NCI-H526 (cell line): ENCODE data around the gene PPP1R37.
"Not testable (repeated sequence)": the region's sequence is repeated elsewhere in the genome, so short reads cannot be mapped to it uniquely, and the experiment has no call there.

Source experiments
- DNase-seq, 2 experiments: peaks; one replicate each; lab custom pipeline; 2025; lab: John Stamatoyannopoulos, UW

Gene PPP1R37

DNA sequence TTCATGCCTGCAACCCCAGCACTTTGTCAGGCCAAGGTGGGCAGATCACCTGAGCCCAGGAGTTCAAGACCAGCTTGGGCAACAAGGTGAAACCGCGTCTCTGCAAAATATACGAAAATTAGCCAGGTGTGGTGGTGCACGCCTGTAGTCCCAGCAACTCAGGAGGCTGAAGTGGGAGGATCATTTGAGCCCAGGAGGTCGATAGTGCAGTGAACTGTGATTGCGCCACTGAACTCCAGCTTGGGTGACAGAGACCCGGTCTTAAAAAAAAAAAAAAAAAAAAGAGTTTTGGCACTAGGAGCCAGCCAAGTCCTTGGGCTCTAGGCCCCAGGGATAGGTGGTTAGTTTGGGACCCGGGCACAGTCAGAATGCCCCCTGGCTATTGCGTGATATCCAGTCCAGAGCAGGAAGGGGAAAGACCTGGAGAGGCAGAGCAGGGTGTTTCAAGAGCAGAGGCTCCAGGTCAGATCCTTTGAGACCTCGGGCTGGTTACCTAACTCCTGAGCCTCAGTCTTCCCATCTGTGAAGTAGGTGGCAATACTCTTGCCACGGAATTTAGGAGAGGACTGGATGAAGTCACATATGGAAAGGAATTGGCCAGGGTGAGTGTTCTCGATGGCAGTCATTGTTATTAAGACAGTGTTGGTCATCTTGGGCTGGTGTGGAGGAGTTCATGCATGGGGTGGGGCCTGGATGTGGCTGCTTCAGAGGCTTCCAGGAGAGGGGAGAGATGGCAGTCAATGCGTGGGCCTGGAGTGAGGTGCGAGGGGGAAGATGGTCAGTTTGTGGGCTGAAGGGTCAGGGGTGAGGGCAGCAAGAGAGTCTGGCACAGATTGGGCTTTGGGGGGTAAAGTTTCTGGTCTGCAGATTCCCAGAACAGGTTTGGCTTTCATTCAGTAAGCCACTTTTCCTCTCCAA lies 2.8 kb downstream of the PPP1R37 start:
- DNase-seq: no peak

DNA sequence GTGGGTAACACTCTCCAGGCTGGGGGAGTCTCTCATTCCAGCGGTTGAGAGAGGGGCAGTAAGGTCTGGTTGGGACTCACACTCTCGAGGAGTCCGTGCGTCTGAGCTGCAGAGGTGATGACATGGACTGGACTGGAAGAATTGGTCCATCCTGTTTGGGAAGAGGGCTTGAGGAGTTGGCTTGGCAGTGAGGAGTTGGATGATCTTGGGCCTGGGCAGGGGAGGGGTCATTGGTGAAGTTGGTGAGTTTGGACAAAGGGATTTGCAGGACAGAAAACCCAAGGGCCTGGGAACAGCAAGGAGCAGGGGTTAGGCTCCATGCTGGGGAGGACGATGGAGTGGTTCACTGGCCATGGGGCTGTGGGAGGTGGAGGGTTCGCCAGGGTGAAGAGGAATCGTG lies 3.7 kb downstream of the PPP1R37 start:
- no peak for DNase-seq

DNA sequence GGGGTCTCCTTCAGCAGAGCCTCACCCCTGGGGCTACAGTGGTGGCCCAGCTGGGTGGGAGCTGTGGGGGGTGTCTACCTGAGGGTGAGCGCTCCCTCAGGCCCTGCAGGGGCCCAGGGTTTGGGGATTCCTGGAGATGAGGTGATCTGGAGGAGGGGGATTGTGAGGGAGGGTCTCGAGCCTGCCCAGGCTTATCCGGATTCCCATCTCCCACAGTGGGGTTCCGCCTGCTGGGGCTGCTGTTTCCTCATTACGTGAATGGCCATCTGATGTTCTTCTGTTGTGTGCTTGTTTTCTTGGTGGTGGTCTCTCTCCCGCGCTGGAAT lies 4.4 kb downstream of the PPP1R37 start:
- no peak for DNase-seq

DNA sequence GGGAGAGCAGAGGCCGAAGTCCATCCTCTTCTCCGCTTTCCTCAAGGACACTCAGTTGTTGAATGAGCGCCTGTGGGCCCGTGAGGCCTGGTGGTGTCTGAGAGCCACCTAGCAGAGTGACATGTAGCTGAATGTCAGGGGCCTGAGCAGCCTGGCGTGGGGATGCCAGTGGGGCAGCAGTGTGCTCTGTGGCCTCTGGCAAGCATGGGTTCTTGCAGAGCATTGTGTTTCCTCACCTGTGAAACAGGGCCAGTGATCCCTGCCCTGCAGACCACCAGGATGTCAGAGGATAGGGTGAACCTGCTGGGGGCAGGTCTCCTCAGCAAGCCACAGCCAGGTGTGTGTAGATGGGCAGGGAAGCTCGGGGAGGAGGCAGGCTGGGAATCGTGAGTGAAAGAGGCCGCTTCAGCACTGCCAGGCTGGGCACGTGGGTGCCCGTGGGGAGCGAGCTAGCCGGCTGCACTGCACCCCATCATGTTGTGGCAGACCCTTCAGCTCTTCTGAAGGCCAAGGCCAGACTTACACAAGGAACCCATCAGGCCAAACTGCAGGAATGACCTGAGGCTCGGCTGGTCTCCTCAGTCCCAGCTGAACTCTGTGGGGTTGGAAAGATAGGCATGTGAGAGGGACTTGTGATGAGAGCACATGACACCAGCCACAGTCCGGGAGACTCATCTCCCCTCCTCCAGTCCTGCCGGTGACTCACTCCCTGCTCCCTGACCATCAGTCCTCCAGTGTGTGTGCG lies 5.0 kb downstream of the PPP1R37 start:
- DNase-seq: no peak

DNA sequence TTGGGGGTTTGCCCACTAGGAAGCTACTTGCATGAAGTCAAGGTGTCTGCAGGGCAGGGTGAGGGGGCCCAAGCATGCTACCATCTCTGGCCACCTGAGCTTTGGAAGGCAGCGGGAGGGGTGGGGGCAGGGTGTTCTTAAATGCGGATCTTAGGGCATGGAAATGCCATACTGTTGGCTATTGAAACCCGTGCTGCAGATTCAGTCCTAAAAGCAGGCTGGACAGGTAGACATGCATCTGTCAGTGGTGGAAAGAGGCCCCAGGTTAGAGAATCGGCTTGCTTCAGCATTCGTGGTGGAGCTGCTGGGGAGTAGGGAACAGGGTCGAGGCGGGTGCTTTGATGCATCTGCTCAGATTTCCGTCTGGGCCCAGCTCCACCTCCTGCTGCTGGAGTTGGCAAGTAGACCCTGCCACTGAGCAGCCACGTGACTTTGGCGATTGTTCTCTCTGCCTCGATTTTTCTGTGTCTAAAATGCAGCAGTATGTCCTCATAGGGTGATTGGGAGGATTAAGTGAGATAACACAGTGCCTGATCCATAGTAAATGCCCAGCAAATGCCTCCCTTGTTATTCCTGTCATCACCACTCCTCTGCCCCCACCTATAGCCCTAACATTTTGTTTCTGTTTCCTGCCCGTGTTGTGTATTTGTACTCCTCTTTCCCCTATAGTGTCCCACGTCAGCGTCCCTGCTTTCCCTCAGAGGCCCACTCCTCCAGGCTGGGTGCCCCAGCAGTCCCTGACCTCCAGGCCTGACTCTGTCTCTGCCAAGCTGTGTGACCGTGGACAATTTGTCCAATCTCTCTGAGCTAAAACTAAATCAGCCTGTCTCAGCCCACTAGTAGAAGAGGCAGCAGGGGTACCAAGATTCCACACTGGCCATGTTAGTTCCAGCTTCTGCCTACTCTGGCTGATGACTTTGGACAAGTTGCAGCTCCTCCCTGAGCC lies 5.8 kb downstream of the PPP1R37 start:
- no peak for DNase-seq

DNA sequence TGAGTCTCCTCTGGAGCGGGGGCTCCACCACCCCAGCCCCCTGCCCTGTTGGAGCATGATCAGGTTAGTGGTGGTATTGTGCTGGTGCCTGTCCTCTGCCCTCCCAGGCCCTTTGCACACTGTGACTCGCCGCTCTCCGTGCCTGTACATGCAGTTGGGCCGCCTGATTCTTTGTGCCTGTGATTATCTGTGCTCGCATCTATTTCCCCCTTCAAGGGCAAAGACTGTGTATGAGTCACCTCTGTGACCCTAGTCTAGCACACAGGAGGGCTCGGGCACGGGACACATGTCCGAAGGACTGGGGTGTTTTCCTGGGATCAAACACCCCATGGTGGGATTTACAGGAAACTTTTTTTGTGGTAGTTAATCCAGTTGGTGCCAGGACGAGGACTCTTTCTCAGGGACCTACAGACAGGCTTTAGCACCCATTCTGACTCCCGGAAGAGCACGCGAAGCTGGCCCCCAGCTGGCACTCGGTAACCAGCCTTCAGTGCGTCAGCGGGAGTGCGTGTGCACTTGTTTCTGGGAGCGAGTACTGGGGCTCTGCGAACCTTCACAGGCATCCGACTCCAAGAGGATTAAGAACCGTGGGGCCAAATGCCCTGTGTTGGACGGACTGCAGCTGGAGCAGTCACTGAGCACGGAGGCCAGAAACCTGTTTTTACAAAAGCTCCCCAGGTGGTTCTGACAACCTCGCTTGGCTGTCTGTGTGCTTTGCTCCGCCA lies 6.7 kb downstream of the PPP1R37 start:
- DNase-seq: no peak

DNA sequence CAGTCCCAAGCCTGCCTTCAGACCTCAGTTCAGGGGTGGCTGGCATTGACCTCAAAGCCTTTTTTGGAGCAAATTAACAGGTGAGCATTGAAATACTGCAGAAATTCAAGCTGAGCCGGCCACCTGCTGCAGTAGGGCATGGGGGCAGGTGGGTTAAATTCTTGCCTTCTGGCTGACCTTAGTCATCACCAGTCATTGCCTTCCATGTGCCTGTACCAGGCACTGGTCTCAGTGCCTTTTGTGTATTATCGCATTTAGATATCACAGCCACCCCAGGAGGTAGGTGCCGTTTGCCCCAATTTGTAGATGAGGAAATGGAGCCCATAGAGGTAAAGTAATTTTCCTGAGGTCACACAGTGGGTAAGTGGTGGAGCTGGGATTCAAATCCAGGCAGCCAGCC lies 7.2 kb downstream of the PPP1R37 start:
- DNase-seq: no peak

DNA sequence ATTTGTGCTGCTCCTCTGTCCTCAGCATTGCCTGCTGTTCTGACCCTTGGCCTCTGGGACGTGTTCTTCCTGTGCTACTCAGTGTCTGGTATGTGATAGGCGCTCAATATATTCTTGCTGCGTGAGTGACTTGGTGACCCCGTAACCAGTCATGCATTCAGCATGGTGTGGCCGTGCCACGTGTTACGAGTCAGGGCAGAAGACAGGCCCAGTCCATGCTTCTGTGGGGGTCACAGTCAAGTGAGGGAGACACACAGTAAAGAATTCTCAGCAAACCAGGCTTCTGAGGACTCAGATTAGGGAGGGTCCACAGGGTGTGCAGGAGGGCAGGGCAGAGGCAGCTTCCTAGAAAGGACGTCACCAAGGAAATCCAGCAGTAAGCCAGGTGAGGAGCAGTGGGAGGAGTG lies 7.9 kb downstream of the PPP1R37 start:
- no peak for DNase-seq

DNA sequence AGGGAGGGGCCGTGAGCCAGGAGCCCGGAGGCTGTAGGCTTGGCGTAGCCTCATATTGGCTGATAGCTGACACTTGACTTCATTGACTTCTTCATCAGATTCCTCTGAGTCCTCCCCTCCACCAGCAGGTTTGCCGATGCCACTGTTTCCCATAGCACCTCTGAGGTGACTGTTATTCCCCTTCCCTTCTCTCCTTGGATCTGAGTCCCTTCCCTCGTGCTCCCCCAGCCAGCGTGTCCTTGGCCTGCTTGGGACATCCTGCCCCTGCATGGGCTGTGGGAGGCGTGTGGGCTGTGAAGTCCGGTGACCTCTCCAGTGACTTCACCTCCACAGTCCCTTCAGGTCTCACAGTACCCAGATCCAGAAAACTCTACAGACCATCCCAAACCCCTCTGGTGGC lies 8.8 kb downstream of the PPP1R37 start:
- DNase-seq: no peak

DNA sequence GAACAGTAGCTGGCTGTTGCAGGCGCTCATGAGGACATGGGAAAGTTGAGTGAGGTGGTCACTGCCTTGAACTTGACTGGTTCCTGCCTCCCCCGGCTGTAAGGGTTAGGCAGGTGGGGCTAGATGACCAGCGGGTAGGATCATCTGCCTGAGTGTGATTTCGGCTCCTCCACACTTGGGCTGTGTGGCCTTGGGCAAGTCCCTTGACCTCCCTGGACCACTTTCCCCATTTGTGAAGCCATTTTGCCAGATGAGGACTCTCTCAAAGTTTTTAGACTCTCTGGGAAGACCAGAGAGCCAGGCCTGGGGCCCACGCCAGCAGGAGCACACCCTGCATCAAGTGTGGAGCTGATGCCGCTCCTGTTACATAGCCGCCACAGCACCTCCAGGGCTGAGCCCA lies 9.5 kb downstream of the PPP1R37 start:
- no peak for DNase-seq

DNA sequence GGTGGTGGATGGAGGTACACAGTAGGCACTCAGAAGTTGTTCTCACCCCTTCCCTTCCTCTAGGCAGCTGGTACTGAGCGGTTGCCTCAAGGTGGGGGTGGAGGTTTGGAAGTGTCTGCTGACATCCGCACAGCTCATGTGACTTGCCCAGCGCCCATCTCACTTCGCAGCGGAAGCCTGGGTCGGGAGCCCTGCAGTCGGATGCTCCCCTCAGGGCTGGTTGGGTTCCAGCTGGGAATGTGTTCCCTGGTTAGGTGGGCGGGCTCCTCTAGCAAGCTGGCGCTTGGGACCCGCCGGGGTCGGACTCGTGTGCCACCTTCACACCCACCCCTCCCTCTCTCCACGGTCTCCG lies 10.2 kb downstream of the PPP1R37 start:
- DNase-seq: peak in 1 of 2 experiments; percentile 63

DNA sequence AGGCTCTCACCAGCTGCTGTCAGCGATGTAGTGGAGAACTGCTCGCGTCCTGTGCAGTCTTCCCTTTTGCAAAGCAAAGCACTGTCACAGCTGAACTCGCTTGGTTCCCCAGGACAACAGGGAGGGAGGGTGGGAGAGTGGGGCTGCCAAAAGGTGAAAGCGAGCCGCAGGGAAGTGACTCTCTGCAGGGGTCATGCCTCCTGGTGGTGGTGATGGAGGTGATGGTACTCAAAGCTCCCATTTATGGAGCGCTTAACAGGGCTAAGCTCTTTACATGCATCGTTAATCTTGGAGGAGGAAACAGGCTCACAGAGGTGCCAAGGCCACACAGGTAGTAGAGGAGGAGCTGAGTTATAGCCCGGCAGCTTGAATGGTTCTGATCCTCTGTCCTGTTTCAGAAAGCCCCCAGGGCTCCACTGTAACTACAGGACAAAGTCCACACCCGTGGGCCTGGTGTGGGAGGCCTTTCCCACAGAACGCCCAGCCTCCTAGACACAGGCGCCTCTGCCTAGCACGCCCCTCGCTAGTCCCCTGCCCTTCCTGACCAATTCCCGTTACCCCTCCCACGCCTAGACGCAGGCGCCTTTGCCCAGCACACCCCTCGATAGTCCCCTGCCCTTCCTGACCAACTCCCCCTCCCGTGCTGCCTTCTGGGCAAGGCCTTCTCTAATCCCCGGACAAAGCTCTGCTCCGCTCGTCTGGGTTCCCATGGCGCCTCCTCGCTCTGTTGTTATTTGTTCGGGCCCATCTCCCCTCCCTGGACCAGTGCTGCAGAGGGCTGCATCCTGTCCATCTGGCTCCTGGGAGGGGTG lies 10.7 kb downstream of the PPP1R37 start:
- peak; percentile 66 to 75 for DNase-seq

DNA sequence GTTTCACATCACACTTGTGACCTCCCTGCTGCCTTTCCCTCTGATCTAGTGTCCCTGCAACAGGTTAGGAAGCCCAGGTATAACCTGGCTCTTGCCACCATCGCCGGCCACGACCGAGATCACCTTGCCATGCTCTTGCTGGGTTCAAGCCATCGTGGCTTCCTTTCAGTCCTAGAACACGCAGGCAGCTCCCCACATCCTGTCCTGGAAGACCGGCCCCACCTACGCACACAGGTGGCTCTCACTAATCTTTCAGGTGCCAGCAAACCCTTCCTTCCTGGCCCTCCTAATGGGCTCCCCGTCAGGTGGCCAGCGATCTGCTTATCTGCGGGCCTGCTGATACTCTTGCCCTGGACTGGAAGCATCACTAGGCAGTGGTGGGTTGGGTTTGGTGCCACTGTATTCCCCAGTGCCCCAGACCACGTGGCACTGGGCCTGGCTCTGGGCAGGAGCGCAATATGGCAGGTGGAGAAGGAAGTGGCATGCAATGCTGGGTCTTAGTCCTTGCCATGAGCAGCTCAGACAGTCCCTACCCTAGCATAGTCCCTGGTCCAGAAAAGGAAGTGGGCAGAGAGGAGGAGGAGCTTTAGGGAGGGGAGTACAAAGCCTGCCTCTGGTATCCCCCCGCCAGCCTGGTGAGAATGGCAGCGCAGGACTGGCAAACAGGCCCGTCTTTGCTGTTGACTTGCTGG lies 11.8 kb downstream of the PPP1R37 start:
- no peak for DNase-seq

DNA sequence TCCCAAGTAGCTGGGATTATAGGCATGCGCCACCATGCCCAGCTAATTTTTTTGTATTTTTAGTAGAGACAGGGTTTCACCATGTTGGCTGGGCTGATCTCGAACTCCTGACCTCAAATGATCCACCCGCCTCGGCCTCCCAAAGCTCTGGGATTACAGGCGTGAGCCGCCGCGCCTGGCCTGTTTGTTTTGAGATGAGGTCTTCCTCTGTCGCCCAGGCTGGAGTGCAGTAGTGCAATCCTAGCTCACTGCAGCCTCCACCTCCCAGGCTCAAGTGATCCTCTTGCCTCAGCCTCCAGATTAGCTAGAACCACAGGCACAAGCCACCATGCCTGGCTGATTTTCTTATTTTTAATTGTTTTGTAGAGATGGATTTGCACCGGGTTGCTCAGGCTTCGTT lies 13.4 kb downstream of the PPP1R37 start:
- not testable (repeated sequence) for DNase-seq

DNA sequence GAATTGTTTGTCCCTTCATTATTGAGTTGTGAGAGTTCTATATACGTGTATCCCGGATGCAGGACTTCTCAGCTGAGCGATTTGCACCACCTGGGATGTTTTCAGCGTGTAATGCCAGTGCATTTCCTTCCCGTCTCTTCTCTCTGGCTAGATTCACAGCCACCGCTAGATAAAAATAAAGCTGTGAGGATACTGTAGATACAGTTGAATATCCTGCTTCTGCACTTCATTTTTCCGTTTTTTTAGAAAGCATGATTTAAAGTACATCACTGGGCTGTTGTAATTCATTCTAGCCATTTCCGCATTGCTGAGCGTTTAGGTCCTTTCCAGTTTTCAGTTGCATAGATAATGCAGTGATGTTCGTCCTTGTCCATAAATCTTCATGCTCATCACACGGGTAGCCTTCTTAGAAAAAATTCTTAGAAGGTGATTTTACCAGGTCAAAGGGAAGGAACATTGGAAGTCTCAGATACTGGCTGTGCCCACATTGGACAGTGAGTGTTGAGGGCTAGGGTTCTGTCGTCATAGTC lies 14.7 kb downstream of the PPP1R37 start:
- DNase-seq: no peak

DNA sequence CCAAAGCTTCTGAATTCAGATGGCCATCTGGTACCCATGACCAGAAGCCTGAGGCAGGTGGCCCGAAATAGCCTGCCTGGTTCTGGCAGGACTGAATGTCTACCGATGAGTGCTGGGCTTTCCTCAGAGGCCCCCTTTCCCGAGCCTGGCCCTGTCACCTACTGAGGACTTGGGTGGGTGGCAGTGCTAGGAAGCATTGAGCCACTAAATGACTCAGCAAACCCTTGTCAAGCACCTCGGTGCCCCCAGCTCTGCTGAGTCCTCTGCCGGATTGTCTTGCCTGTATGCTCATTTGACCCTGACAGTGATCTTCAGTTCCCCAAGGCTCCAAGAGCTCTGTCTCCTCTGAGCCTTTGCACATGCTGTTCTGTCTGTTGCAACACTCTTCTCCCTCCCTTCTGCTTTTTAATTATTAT lies 17.9 kb downstream of the PPP1R37 start:
- no peak for DNase-seq

DNA sequence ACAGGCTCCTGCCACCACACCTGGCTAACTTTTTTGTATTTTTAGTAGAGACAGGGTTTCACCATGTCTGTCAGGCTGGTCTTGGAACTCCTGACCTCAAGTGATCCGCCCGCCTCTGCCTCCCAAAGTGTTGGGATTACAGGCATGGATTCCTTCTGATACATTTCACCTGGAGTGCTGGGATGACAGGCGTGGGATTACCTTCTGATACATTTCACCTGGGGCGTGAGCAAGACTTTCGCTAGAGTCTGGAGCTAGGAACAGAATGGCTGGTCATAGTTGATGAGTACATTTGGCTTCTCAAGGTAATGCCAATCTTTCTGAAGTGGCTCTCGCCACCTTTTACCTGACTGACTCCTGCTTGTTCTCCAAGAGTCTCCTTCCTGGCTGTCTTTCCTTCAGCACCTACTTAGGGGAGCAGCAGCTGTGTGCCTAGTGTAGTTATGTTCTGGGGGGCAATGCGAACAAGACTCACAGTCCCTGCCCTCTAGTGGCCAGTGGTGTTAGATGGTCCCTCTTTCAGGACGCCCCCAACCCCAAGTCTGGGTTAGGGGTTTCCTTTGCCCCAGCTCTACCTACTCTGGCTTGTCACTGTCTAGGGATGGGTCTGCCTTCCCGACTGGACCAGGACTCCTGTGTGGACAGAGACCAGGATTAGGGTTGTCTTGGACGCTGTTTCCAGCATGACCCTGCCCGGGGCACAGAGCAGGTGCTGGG lies 19.3 kb downstream of the PPP1R37 start:
- no peak for DNase-seq

DNA sequence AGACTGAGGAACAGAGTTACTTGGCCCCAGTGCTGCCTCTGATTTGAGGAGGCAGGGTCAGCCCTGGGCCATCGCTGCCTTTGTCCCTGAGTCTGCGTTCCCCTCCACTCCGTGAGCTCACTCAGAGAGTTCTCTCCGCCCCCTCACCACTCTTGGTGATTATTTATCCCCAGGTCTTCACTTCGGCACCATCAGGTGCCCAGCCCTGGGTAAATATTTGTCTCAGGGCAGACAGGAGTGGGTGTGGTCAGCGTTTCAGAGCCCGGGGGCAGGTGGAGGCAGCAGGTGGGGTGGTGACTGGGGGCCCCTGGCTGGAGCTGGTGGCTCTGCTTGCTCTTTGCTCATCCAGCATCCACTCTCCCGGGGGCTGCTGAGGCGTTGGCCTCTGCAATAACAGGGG lies 20.6 kb downstream of the PPP1R37 start:
- peak; percentile 76 to 90 for DNase-seq

DNA sequence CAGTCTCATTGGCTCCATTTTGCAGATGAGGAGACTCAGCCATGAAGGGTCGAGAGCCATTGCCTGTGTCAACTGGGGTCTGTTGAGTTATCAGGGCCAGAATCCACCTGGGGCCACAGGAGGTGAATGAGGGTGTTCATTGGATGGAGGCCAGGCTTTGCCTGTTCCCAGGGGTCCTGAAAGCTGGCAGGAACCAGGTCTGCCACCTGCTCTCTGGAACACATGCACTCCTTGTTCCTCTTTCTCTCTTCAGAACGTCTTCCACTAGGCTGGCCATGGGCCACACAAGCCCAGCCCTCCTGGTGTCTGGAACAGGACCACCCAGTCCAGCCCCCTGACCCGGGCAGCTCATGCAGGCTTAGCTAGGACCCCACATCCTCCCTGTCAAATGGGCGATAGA lies 21.1 kb downstream of the PPP1R37 start:
- DNase-seq: no peak
